GM21381 (cell line): Measurements from ENCODE around the gene DISC1.
"Not testable (repeated sequence)": the region's sequence is repeated elsewhere in the genome, so short reads cannot be mapped to it uniquely, and the experiment has no call there.

Source experiments
- ATAC-seq: cut with Tn5 transposase; IDR thresholded peaks from one replicate; pipeline ENCODE4 v1.9.1; 2021; ENCODE audit warnings: mild to moderate bottlenecking, moderate library complexity; ENCODE audit not compliant: unreplicated experiment

DISC1 gene

DNA sequence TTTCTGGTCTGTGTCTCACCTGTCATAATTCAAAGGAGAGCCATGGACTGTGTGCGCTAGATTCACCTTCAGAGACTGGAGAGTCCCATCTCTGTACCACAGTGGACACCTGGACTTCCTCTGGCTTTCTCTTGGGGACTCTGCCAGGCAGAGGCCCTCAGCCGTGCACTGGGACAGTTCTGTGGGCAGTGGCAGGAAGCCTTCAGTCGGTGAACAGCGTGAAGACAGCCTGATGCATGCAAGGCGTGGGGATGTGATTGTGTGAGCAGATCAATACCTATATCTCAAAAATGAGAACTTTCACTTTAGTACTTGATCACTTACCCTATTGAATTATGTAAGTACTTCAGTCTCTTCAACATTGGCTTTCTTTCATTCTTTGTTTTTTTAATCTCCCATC, 245.3 kb downstream of the DISC1 start:
- no peak for ATAC-seq

DNA sequence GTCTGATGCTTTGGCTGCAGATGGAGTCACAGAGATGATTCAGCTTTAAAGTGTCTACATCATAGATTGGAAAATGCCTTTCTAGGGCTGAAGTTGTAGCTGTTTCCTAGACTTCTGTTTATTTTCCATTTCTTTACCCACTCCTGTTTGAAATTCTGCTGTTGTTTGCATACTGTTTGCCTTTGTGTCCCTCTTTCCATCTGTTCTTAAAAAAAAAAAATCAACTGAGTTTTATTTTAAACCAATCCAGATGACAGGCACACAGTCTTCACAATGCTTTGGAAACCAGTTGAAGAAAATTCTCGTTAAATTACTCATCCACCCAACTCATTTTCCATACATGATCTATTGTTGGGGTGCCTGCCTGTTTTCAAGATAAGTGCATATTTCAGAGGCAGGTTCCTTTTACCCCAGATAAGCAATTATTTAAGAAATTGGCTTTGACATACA, 245.9 kb downstream of the DISC1 start:
- ATAC-seq: no peak

DNA sequence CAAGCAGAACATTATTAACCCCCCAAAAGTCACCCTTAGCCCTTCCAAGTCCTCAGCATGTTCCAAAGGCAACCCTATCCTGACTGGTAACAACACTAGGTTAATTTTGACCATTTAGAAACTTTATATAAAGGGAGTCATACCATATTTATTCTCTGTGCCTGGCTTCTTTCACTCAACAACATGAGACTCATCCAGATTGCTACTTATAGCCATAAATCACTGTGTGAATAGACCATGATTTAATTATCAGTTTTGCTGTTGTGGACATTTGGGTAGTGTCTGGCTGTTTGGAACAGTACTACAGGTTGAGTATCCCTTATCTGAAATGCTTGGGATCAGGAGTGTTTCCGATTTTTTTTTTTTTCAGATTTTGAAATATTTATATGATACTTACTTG, 252.1 kb downstream of the DISC1 start:
- ATAC-seq: no peak

DNA sequence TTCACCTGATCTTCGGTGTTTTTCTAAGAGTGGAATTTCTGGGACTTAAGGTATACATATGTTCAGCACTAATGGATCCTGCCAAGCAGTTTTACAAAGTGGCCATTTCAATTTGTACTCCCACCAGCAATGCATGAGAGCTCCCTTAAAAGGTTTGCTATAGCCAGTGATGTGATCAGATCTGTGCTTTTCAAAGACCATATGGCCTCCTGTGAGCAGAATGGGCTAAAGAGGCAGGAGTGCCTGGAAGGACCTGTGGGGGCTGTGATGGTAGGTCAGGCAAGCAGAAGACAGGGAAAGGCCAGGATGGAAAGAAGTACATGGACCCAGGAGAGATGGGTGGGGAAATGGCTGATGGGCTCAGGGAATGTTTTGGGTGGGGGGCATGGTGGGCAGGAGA, 252.7 kb downstream of the DISC1 start:
- ATAC-seq: no peak

DNA sequence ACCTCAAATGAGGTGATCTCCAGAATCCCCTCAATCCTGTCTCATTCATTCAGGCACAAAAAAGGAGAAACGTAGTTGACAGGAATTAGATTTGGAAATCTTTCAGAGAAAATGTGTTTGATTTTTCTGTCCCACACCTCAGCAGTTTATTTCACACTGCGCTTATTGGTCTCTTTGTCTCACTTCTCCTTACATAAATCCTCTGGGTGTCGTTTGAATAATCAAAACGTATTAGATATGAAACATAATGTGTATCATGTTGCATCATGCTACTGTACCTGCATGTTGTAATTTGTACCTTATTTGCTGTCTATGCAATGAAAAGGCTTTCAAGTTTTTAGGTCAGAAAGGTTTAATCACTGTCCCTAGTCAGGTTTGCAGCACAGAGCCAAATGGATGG, 255.7 kb downstream of the DISC1 start:
- no peak for ATAC-seq

DNA sequence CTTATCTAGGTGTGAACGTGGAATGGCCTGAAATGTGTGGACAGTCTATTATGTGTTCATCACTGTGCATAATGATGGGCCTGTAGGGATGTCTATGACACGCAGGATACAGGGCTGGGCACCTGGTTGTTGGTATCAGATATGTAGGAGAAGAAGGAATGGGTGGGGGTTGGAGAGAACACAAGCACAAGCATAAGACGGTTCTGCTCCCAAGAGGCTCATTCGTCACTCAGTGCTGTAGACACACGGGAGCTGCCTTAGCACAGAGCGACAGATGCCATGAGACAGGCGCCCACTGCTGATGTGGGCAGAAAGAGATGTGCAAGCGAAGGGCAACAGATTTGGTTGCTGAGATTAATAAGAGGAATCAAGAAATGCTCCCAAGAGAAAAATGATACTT, 256.2 kb downstream of the DISC1 start:
- no peak for ATAC-seq

DNA sequence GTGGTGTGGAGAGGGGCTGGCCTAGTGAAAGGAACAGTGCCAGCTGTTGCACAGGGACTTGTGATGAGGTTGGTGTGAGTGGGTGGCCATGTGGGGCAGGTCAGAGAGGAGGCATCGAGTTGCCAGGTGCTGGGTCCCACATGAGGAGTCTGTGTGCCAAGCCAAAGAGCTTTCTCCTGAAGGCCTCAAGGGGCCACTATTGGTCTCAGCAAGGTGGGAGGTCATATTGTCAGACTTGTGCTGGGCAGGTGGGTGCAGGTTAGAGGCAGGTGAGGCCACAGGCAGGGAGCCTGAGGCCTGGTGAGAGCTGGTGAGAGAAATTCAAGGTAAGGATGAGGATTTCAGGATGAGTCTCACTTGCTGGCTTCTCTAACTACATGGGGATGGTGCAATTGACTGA, 256.8 kb downstream of the DISC1 start:
- no peak for ATAC-seq

DNA sequence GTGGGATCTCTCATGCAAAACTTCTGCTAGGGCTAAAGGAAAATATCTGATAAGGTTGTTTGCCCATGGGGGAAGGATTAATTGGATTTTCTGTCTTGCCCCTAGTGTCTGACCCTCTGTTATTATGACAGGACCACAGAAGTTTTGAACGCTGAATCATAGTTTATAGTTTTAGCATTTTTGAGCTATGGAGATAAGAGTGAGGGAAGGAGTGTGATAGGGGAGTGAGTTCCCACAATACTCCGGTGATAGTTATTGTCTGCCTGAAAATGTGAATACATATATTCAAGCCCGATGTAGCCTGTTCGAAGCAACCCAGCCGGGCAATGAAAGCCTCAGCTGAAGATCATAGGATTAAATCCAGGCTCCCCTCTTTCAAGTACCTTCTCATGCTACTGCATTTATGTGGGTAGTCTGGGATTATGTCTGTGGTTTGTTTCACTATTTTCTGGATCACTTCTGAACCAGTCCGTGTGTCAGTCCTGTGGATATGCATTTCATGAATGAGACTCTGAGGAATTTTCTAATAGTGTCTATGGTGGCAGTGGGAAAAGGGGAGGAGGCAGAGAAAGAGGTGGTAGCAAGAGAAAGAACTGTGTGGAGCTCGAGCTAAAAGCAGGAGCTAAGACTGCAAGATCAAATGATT, 258.7 kb downstream of the DISC1 start:
- no peak for ATAC-seq

DNA sequence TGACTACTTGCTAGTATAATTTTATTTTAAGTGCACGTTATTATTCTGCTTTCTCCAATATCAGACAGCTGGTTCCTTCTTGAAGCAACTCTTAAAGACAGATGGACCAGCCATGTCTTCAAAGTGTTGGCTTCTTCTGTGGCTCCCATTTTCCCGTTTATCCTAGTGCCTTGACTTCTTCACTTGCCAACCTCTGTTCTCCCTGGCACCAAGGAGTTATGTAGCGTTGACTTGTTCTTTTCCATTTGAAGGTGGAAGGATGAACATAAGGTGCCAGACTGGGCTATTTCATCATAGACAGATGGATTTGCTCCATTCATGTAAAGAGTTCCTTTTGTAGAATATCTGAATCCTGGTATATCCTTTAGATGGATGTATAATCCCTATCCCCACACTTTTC, 260.6 kb downstream of the DISC1 start:
- no peak for ATAC-seq

DNA sequence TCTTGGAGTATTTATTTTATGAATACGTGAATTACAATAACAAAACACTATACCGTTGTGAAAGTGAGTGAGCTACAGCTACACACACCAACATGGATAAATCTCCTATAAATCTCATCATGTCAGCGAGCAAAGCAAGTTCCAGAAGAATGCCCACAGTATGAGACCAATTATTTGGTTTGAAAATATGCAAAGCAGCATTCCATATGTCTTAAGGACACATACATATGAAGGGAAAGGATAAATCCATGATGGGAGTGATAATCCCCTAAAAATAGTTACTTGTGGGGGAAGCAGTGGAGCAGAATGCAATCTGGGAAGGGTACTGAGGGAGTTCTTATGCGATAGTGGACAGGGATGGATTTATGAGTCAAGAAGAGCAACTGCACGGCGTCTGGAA, 261.3 kb downstream of the DISC1 start:
- ATAC-seq: no peak

DNA sequence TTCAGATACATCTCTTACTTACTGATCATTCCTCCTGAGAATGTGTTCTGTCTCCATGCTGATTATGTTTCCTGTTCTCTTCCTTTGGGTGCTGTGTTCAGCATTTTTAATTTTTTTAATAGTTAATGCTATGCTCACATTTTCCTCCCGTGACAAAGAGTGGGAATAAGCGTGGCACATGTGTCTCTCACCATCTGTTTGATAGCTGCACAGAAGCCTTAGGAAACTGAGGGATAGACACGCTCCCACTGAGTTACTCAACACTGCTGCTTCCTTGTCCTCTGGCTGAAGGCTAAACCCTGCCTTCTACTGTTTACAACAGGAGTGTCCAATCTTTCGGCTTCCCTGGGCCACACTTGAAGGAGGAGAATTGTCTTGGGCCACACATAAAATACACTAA, 264.2 kb downstream of the DISC1 start:
- no peak for ATAC-seq

DNA sequence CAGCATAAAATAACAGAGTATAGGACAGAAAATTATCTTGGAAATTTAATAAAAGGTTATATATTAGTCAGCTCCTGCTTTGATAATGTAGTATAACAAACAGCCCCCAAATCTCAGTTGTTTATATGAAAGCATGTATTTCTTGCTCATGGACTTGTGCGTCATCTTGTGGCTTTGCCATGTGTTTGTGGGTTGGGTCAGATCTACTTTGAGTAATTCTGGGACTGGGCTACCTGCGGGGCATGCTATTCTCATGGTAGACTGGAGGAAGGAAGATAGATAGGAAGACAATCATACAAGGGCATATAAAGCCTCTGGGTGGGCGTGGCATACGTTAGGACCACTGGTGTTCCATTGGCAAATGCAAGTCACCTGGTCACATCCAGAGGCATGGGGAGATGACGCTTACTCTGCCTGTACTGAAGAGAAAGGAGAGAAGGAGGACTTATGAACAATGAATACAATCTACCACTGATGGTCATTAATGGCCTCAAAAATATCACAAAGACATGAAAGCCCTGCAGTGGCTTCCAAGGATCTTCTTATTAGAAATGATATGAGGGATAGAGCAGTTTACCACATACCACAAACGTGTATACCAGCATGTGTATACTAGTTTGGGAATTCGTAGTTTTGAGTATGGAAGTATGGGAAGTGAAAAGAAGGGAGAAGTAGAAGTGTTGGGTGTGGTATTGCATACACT, 267.0 kb downstream of the DISC1 start:
- ATAC-seq: no peak

DNA sequence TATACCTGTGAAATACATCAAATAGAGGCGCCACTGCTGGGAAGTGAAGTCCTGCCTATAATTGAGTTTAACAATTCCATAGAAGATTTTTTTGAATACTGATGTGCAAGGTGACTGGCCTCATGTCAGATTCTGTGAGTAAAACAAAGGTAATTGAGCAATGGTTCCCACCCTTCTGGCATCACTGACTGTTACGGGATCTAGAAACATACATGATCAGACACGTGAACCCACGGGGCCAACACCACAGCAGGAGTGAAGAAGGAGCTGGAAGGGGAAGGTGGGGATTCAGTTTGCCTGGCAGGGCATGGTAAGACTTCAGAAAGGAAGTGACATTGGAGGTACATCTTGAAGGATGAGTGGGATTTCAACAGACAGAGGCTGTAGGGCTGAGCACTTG, 270.2 kb downstream of the DISC1 start:
- no peak for ATAC-seq

DNA sequence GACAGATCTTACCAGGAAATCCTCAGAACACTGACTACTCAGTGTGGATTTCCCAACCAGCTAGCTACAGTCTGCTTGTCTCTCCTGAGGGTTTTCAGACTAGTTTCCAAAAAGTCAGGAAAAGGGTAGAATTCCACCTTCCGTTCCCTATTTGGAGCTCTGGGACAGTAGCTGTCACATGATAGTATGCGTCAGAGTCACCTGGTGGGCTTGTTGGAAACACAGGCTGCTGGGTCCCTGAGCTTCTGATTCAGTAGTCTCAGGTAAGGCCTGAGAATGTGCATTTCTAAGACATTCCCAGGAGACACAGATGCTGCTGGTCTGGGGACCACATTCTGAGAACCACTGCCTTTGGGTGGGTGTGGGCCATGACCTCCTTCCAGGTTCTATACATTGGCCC, 272.5 kb downstream of the DISC1 start:
- no peak for ATAC-seq

DNA sequence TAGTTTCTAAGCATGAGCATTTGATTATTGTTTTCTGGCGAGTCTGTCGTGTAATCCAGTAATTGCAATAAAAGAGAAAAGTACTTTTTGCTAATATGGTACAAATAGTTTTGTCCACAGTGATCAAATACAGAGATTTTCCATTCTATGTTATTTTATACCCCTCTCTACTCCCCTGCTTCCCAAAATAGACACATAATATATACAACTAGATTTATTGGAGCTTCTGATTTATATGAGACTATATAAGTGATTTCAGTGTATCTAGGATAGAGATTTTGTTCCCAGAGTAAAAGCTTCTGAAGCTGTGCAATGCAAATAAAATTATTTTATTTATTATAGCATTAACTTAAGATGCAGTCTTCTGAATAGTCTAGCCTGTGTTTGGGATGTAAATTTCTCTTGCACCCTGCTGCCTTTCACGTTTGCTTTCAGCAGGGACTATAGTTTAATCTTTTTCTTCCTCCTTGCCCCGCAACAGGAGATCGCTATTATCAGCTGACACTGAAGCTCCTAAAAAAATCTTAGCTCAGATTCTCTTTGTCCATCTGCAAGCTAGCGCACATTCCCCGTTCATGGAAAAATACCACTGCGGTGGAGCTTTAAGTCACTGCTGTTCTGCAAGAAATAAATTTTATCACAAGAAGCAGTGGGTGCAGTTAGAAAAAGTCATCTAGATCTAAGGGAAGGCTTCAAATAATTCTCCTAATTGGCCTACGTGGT, 273.3 kb downstream of the DISC1 start:
- ATAC-seq: no peak

DNA sequence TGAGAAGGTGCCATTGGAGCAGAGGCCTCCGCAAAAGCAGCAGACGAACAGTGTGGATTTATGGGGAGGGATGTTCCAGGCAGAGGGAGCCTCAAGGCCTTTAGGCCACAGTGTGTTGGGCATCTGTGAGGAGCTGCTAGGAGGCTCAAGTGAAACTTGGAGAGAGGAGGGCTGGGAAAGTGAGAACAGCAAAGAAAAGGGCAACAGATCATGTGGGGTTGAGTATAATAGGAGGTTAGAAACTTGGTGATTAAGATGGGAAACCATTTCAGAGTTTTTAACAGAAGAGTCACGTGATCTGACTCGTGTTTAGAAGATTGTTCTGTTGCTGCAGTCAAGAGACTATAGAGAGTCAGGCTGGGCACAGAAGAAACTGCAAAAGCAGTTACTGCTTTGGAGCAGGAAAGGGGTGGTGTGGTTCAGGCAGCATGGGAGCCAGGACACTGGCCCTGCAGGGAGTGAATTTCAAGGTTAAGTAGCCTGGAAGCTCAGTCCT, 277.0 kb downstream of the DISC1 start:
- ATAC-seq: no peak

DNA sequence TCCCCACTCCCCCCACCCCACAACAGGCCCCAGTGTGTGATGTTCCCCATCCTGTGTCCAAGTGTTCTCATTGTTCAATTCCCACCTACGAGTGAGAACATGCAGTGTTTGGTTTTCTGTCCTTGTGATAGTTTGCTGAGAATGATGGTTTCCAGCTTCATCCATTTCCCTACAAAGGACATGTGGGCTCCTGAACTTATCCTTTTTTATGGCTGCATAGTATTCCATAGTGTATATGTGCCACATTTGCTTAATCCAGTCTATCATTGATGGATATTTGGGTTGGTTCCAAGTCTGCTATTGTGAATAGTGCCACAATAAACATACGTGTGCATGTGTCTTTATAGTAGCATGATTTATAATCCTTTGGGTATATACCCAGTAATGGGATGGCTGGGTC, 280.7 kb downstream of the DISC1 start:
- not testable (repeated sequence) for ATAC-seq

DNA sequence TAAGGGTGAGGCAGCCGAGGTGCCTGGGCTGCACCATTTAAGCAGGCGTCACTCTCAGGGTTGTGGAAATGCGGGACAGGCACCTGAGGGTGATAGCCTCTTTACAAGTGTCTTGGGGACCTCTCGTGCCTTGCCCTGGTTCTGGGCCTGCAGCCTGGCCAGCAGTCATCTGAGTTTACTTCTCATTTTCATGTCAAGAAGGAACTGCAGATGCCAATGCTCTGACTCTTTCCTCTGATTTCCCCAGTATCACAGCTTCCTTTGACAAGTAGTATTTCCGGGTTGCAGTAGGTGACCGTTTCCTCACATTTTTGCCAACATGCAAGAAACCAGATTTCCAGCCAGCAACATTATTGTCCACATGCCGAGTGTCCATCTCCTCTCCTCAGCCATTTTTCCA, 286.9 kb downstream of the DISC1 start:
- ATAC-seq: no peak

DNA sequence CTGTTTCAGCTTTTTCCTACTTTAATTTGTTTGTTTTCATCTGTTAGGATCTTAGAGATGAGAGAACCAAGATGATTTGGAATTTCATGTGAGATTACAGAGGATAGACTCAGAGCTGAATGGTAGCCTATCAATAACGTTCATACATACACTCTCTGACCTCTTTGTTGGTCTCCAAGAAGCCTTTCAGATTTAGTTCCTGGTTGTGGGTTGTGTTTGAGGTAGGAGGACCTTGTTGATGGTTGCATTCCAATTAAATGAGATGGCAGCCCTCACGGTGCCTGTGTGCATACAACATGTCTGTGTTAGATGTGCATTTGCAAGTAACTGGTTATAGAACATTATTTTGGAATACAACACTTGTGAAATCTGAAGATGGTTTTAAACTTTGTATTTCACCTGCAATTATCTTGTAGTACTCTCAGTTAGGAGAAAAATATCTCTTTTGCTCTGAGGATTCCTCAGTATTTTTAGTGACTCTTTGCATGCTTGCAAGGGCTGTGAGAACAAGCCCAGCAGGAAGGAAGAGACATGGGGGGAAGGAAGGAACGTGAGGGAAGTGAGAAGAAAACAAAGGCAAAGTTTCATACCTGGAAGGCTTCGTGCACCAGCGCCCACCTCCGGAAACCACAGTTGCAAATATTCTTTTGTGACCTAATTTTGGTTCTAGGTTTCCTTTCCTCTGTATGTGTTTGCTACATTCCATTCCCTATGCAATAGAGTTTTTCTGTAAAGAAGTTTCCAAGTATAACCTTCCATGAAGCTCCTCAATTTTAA, 291.8 kb downstream of the DISC1 start:
- ATAC-seq: no peak

DNA sequence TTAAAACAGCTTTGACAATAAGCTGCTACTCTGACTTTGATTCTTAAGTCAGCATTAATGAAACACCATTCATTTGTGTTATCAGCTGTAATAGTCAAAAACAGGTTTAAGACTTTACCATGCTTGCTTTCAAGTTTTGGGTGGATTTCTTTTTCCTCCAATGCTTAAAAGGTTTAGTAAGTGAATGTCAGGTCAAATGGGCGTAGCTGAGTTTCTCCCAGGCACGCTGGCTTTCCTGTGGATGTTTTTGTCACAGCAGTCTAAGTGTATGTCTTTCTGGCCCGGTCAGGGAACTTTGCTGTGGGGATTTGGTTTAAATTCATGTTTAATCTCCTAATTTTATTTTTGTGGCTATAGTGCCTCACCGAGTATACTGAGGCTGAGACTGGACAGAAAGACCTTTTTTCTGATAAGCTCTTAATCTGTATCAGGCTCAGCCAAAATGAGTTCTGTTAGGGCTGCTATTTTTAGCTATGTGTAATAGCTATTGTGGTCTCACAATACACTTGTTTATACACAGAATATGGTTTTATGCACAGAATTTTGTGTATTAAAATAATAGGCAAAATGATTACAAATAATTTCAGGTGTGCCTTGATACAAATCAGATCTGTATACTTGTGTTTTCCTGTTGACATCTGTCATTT, 292.8 kb downstream of the DISC1 start:
- no peak for ATAC-seq

DNA sequence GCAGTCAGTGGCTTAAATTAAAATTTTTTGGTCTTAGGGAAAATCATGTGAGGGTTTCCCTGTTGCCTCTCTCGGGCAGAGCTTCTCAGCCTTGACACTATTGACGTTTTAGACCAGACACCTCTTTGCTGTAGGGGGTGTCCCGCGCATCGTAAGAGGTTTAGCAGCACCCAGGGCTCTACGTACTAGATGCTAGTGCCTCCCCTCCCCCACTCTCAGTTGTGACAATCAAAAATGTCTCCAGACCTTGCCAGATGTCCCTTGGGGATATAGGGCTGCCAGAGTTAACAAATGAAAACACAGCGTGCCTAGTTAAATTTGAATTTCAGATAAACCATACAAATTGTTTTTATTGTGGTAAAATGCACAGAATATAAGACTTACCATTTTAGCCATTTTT, 293.3 kb downstream of the DISC1 start:
- no peak for ATAC-seq
